ENCODE measurements around the gene EPN2. TPM values are rescaled to one million over a fixed set of nuclear protein-coding genes. Genes with fewer than 3 reads are reported as not detected.

The EPN2 gene
- total and polyA plus RNA-seq, 7 donors, result 11.6 to 36.0 (median 25.3) TPM

DNA sequence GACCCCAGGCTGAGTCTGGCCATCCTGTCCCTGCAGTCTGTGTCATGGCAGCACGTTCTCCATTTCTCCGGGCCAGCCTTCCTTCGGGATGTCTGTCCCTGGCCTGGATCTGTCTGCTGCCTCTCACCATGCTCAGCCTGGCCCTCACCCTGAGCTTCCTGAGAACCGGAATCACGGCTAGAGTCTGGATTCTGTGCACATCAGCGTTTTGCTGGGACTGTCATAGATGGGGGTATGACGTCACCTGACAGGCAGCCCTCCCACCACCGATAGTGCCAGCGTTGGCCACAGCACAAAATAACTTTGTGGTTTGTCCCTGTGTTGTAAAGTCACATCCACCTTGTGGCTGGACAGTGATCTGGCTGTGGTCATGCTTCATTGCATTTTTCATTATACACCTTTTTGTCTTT is 66.2 kb downstream of the EPN2 start:
- DNase-seq (peak in 1 of 2 donors; percentile 18), ATAC-seq (peak; percentile 55 to 67 (median 64))
- Histone ChIP-seq H3K4me1 (peaks cover 42% of the 10 kb centered on the region), H3K27me3 (ENCODE audit: insufficient read depth in 3 of 3, low read length in 2 of 3) (no peaks in the 10 kb centered on the region), H3K27ac (peak overlapping the region; percentile 40), H3K36me3 (ENCODE audit: insufficient read depth in 1 of 2, low read depth in 1 of 2) (no peaks in the 10 kb centered on the region), H3K9me3 (no peaks in the 10 kb centered on the region), H3K4me3 (no peak overlapping the region)
- TF ChIP-seq, protein P1, sequence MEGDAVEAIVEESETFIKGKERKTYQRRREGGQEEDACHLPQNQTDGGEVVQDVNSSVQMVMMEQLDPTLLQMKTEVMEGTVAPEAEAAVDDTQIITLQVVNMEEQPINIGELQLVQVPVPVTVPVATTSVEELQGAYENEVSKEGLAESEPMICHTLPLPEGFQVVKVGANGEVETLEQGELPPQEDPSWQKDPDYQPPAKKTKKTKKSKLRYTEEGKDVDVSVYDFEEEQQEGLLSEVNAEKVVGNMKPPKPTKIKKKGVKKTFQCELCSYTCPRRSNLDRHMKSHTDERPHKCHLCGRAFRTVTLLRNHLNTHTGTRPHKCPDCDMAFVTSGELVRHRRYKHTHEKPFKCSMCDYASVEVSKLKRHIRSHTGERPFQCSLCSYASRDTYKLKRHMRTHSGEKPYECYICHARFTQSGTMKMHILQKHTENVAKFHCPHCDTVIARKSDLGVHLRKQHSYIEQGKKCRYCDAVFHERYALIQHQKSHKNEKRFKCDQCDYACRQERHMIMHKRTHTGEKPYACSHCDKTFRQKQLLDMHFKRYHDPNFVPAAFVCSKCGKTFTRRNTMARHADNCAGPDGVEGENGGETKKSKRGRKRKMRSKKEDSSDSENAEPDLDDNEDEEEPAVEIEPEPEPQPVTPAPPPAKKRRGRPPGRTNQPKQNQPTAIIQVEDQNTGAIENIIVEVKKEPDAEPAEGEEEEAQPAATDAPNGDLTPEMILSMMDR (IDR thresholded peaks at IDR 0.05), result no peak
- WGBS, 3 donors, result 30 to 55% (median 42%) methylated on average over 9 of the region's 9 CpGs
- intact Hi-C loops (cut with DNase I), result no loop called here

DNA sequence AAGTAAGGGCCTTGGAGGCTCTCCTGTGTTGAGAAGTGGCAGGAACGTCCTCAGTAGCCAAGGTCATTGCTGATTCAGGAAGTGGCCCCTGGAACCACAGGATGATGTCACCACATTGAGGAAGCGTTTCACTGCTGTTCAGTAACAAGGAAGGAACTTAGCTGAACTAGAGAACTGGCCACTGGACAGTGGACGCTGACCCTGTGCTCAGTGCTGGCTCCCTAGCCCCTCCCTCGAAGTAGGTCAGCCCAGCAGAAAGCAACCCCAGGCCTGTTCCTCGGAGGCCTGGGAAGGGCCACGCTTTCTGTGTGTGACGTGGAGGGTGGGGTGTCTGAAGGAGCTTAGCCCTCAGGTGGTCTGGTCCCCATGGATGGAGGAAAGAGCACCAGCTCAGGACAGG is 67.0 kb downstream of the EPN2 start:
- intact Hi-C loops (cut with DNase I), result no loop called here
- H3K4me3 ChIP-seq, result no peak overlapping the region
- H3K9me3 ChIP-seq, result no peaks in the 10 kb centered on the region
- TF ChIP-seq, protein P1 (IDR thresholded peaks at IDR 0.05), result no peak
- peak overlapping the region; percentile 40 for H3K27ac ChIP-seq
- no peaks in the 10 kb centered on the region for H3K36me3 ChIP-seq (ENCODE audit: insufficient read depth in 1 of 2, low read depth in 1 of 2)
- H3K27me3 ChIP-seq (ENCODE audit: insufficient read depth in 3 of 3, low read length in 2 of 3), result no peaks in the 10 kb centered on the region
- DNase-seq, result peak; percentile 21 to 64
- H3K4me1 ChIP-seq, result peaks cover 42% of the 10 kb centered on the region
- peak; percentile 28 to 59 (median 42) for ATAC-seq
- 66 to 77% (median 70%) methylated on average over 7 of the region's 7 CpGs for WGBS, 3 donors

DNA sequence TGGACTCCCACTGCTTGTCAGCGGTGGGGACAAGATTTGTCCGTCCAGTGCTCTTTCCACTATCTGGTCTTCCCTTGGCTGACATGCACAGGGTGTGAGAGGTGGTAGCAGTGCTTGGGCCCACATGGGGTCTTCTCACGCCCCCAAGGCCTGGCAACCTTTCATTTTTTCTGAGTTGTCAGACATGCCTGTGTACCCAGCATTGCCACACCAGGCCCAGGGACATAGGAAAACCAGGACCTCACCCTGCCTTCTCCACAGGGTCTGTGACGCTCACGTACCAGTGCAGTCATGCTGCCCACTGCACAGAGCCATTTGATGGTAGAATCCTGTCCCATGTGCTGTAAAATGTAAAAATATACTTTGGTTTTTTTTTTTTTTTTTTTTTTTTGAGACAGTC is 67.6 kb downstream of the EPN2 start:
- peaks cover 0 to 1% of the 10 kb centered on the region in 2 donors for H3K36me3 ChIP-seq (ENCODE audit: insufficient read depth in 1 of 2, low read depth in 1 of 2)
- H3K27ac ChIP-seq, result peak overlapping the region; percentile 40
- intact Hi-C loops (cut with DNase I), result no loop called here
- ATAC-seq (no peak), DNase-seq (no peak)
- 90 to 96% (median 93%) methylated on average over 5 of the region's 5 CpGs for WGBS, 3 donors
- H3K4me1 ChIP-seq, result peaks cover 42% of the 10 kb centered on the region
- H3K4me3 ChIP-seq, result no peak overlapping the region
- no peaks in the 10 kb centered on the region for H3K9me3 ChIP-seq
- no peaks in the 10 kb centered on the region for H3K27me3 ChIP-seq (ENCODE audit: insufficient read depth in 3 of 3, low read length in 2 of 3)
- TF ChIP-seq, protein P1 (IDR thresholded peaks at IDR 0.05), result no peak

DNA sequence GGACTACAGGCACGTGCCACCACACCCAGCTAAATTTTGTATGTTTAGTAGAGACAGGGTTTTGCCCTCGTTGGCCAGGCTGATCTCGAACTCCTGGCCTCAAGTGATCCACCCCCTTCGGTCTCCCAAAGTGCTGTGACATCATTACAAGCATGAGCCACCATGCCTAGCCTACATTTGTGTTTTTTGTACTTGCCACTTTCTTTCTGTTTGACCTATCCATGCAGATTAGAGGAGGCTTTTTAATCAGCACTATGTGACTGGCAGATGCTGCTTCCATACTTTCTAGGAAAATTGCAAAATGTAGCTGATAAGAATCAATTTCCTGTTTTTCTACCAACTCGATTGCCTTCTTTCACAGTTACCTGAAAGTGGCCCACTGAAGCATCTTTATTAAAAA is 68.1 kb downstream of the EPN2 start:
- no peaks in the 10 kb centered on the region for H3K9me3 ChIP-seq
- ATAC-seq, result no peak
- H3K27ac ChIP-seq, result no peak overlapping the region
- peaks cover 0 to 6% of the 10 kb centered on the region in 2 donors for H3K36me3 ChIP-seq (ENCODE audit: insufficient read depth in 1 of 2, low read depth in 1 of 2)
- H3K27me3 ChIP-seq (ENCODE audit: insufficient read depth in 3 of 3, low read length in 2 of 3), result no peaks in the 10 kb centered on the region
- intact Hi-C loops (cut with DNase I), result no loop called here
- H3K4me3 ChIP-seq, result no peak overlapping the region
- DNase-seq, result no peak
- TF ChIP-seq, protein P1 (IDR thresholded peaks at IDR 0.05), result no peak
- H3K4me1 ChIP-seq, result peaks cover 42% of the 10 kb centered on the region
- 72 to 88% (median 77%) methylated on average over 5 of the region's 5 CpGs for WGBS, 3 donors

DNA sequence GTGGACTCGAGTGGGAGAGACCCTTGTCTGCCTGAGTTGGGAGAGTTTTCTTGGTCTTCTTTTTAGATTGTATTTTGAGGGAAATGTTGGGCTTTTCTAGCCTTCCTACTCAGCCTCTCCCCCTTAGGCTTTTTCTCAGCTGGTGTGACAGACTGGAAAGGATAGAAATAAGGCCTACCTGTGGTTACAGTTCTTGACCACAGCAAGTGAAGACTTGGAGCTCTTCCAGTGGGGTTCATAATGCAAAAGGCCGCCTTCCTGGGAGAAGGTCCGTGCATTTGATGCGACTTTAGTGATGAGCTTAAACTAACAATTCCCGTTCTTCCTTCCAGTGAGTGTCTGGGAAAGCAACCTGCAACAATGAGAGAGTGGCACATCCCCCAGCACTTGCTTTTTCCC is 68.6 kb downstream of the EPN2 start:
- TF ChIP-seq, protein P1 (IDR thresholded peaks at IDR 0.05), result no peak
- intact Hi-C loops (cut with DNase I), result no loop called here
- H3K4me1 ChIP-seq, result peaks cover 42% of the 10 kb centered on the region

More for the DNA sequence above, 68.6 kb downstream of the EPN2 start:
- 89 to 95% (median 94%) methylated on average over 5 of the region's 5 CpGs for WGBS, 3 donors
- Histone ChIP-seq H3K27ac (no peak overlapping the region), H3K9me3 (no peaks in the 10 kb centered on the region), H3K27me3 (ENCODE audit: insufficient read depth in 3 of 3, low read length in 2 of 3) (no peaks in the 10 kb centered on the region), H3K4me3 (no peak overlapping the region), H3K36me3 (ENCODE audit: insufficient read depth in 1 of 2, low read depth in 1 of 2) (peaks cover 0 to 7% of the 10 kb centered on the region in 2 donors)
- ATAC-seq (no peak), DNase-seq (no peak)

Measured in psoas muscle (tissue), 8 donors.